Amniotic stem cell (primary cell): ENCODE results near the gene SUPT7L.
"Not testable (repeated sequence)": the region's sequence is repeated elsewhere in the genome, so short reads cannot be mapped to it uniquely, and the experiment has no call there.

ENCODE experiments used
- DNase-seq: peaks from one replicate; lab custom pipeline; 2025; lab: John Stamatoyannopoulos, UW

SUPT7L gene

GRCh38 chr2:27636766-27637165 is 26.6 kb downstream of the SUPT7L start:
- DNase-seq = no peak

- DNase-seq = no peak
These were observed 29.1 kb downstream of the SUPT7L start for GRCh38 chr2:27634291-27634690.

- DNase-seq = not testable (repeated sequence)
These were observed 33.2 kb downstream of the SUPT7L start for GRCh38 chr2:27630257-27630656.

- DNase-seq = peak; percentile 92
These were observed 34.4 kb downstream of the SUPT7L start, which contains the start of the genes CCDC121 and GPN1 for GRCh38 chr2:27628767-27629709. TSS of gene CCDC121 (minus strand) at chr2:27629012. CDS start at chr2:27627799, 1,213 bp downstream. TSS of gene GPN1 (plus strand) at chr2:27629050. CDS start at chr2:27629059, 9 bp downstream.

GRCh38 chr2:27627963-27628766 is 35.2 kb downstream of the SUPT7L start:
- DNase-seq = peak; percentile 62

GRCh38 chr2:27626921-27627320 is 36.5 kb downstream of the SUPT7L start:
- not testable (repeated sequence) for DNase-seq

- DNase-seq = not testable (repeated sequence)
These were observed 37.1 kb downstream of the SUPT7L start for GRCh38 chr2:27626323-27626722.

GRCh38 chr2:27624943-27625342 is 38.5 kb downstream of the SUPT7L start:
- no peak for DNase-seq

GRCh38 chr2:27622921-27623384 is 40.5 kb downstream of the SUPT7L start:
- peak; percentile 59 for DNase-seq

GRCh38 chr2:27621524-27621923 is 41.9 kb downstream of the SUPT7L start:
- DNase-seq = no peak

- DNase-seq = no peak
These were observed 48.1 kb downstream of the SUPT7L start for GRCh38 chr2:27615316-27615715.

GRCh38 chr2:27613985-27614384 is 49.4 kb downstream of the SUPT7L start:
- DNase-seq = no peak

GRCh38 chr2:27606611-27607010 is 56.8 kb downstream of the SUPT7L start:
- DNase-seq = peak; percentile 11
